Spinal cord (tissue), 10 donors: ENCODE measurements around the gene MEIS3. TPM values are rescaled to one million over a fixed set of nuclear protein-coding genes. Genes with fewer than 3 reads are reported as not detected.
A peak's percentile ranks its signal among the peaks of the same experiment; 100 is the strongest.

Experiments used
- DNase-seq, 6 donors: peaks; one replicate each; pipeline versions ENCODE4 v3.0.0 to v3.0.0-alpha.2; 2013 to 2015; ENCODE audit warnings: low spot score in 6 of 6, low read depth in 4 of 6
- H3K27ac ChIP-seq: one replicate; pipeline ENCODE4 v1.5.1; 2013; ENCODE audit warnings: low read depth, low read length, control low read depth
- H3K27me3 ChIP-seq: one replicate; pipeline ENCODE4 v1.6.1; 2013; ENCODE audit warnings: low read length; ENCODE audit not compliant: control insufficient read depth, insufficient read depth
- H3K36me3 ChIP-seq: one replicate; pipeline ENCODE4 v1.6.1; 2013; ENCODE audit warnings: low read length; ENCODE audit not compliant: control insufficient read depth, insufficient read depth
- H3K4me1 ChIP-seq: one replicate; pipeline ENCODE4 v1.6.1; 2013; ENCODE audit warnings: low read length; ENCODE audit not compliant: control insufficient read depth, insufficient read depth
- H3K4me3 ChIP-seq: one replicate; pipeline ENCODE4 v1.5.1; 2013; ENCODE audit warnings: low read depth, low read length, control low read depth
- H3K9me3 ChIP-seq: one replicate; pipeline ENCODE4 v1.6.1; 2013; ENCODE audit warnings: low read length; ENCODE audit not compliant: control insufficient read depth, insufficient read depth
- WGBS: methylation state at CpG from one replicate; pipeline ENCODE4 v1.1.5; 2013; ENCODE audit warnings: missing lambda C conversion rate; ENCODE audit not compliant: insufficient coverage; 5-methylcytosine and 5-hydroxymethylcytosine counted together
- polyA plus RNA-seq, 2 donors: library from polyadenylated mRNA; unstranded; fragments of 120-200 nt; gene quantifications; one replicate each; pipeline ENCODE4 v1.2.1, GENCODE V29; 2013; ENCODE audit not compliant: insufficient read length in 2 of 2
- total RNA-seq, 2 donors: library from RNA; depleted of rRNA in 1 of 2; stranded (reverse); fragments of 120-200 nt in 1 of 2; fragments of >200 nt in 1 of 2; gene quantifications; one replicate each; pipeline versions ENCODE4 v1.2.3 to v1.2.4, GENCODE V29; 2013 to 2014
- donor health status: healthy.

Gene MEIS3
- total and polyA plus RNA-seq, 4 donors: 35.4 to 117 (median 81.5) TPM

DNA sequence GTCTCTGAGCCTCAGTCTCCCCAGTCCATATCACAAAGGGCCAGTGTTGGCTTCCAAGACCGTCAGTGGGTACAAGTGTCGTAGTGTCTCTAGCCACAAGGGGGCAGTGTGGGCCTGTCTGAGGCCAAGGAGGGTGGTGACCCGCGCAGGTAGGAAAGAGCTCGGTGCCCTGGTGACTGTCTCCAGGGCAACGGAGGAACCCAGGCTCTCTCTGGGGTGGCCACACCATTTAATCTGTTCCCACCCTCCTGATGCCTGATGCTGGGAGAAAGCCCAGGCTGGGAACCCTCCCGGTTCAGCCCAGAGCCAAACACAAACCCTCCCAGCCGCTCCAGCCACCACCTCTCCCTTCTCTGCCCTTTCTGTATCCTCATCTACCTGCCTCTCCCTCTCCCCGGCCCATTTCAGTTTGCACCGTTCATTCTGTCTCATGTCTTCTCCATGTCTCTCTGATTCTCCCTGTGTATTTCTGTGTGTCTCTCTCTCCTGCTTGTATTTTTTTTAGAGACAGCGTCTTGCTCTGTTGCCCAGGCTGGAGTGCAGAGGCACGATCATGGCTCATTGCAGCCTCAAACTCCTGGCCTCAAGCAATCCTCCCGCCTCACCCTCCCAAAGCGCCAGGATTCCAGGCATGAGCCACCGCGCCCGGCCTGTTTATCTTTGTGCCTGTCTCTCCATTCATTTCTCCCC is 17.5 kb upstream of the MEIS3 start:
- H3K9me3 ChIP-seq: no peaks in the 10 kb centered on the region
- no peak overlapping the region for H3K27ac ChIP-seq
- H3K36me3 ChIP-seq: peaks cover 8% of the 10 kb centered on the region
- 32% methylated on average over 16 of the region's 17 CpGs for WGBS
- peak in 5 of 6 donors; percentile 63 to 94 (median 80) for DNase-seq
- H3K4me3 ChIP-seq: no peak overlapping the region
- peaks cover 8% of the 10 kb centered on the region for H3K4me1 ChIP-seq
- H3K27me3 ChIP-seq: peaks cover 2% of the 10 kb centered on the region

DNA sequence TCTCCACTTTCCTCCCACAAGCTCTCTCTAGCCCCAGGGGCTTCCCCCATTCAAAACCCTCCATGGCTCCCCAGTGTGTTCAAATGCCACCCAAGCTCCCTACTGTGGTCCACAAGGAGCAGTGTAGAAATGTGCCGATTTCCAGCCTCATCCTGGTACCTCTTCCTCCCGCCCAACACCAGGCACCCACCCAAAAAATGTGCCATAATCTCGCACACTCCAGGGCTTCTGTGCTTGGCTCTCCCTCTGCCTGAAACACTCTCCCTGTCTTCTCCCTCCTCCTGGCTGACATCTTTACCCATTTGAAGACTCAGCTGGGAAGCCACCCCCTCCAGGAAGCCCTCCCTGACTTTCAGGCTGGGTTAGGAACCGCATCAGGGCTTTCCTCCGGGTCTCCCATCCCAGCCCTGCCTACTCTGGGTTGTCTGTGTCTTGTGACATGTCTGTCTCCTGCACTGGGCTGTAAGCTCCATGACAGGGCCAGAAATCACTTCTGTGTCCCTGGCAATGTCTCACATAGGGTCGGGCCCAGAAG is 16.6 kb upstream of the MEIS3 start:
- Histone ChIP-seq H3K4me3 (no peak overlapping the region), H3K9me3 (no peaks in the 10 kb centered on the region), H3K27me3 (peaks cover 10% of the 10 kb centered on the region), H3K4me1 (peaks cover 8% of the 10 kb centered on the region), H3K27ac (no peak overlapping the region), H3K36me3 (peaks cover 7% of the 10 kb centered on the region)
- DNase-seq: no peak
- 87% methylated on average over 6 of the region's 6 CpGs for WGBS

- peaks cover 5% of the 10 kb centered on the region for H3K36me3 ChIP-seq
Measured at GRCh38 chr19:47435196-47435595, 15.9 kb upstream of the MEIS3 start.

DNA sequence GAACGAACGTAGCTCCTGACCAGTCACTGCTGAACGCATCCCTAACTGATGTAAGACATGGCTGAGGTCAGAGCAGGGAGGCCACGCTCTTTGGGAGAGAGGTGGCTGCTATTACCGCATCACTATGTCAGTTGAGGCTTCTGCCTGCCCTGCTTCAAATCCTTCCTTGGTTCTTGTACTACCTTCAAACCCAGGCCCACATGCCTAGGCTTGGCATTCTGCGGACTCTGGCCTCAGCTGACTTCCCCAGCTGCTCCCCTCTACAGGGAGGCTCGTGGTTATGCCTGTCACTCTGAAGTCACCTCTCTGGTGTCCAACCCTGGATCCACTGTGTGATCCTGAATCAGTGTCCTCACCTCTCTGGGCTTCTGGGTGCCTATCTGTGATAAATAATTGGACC is 14.8 kb upstream of the MEIS3 start:
- 71% methylated on average over 7 of the region's 7 CpGs for WGBS
- Histone ChIP-seq H3K4me1 (peaks cover 23% of the 10 kb centered on the region), H3K27me3 (peaks cover 26% of the 10 kb centered on the region), H3K36me3 (peaks cover 5% of the 10 kb centered on the region), H3K4me3 (no peak overlapping the region), H3K9me3 (no peaks in the 10 kb centered on the region), H3K27ac (no peak overlapping the region)
- DNase-seq: no peak

More at GRCh38 chr19:47435196-47435595, 15.9 kb upstream of the MEIS3 start:
- peaks cover 14% of the 10 kb centered on the region for H3K4me1 ChIP-seq
- no peak overlapping the region for H3K4me3 ChIP-seq
- H3K9me3 ChIP-seq: no peaks in the 10 kb centered on the region
- 57% methylated on average over 12 of the region's 16 CpGs for WGBS
- DNase-seq: no peak
- H3K27ac ChIP-seq: no peak overlapping the region
- peaks cover 18% of the 10 kb centered on the region for H3K27me3 ChIP-seq

- Histone ChIP-seq H3K4me1 (peaks cover 32% of the 10 kb centered on the region), H3K27me3 (peaks cover 27% of the 10 kb centered on the region), H3K36me3 (peaks cover 5% of the 10 kb centered on the region), H3K27ac (no peak overlapping the region), H3K9me3 (no peaks in the 10 kb centered on the region), H3K4me3 (no peak overlapping the region)
- DNase-seq: no peak
- 50% methylated on average over 1 of the region's 1 CpG for WGBS
Measured at GRCh38 chr19:47433121-47433520, 13.8 kb upstream of the MEIS3 start.

GRCh38 chr19:47432499-47432898 is 13.2 kb upstream of the MEIS3 start:
- no peaks in the 10 kb centered on the region for H3K9me3 ChIP-seq
- peaks cover 39% of the 10 kb centered on the region for H3K4me1 ChIP-seq
- H3K27me3 ChIP-seq: peaks cover 27% of the 10 kb centered on the region
- H3K4me3 ChIP-seq: no peak overlapping the region
- H3K36me3 ChIP-seq: peaks cover 5% of the 10 kb centered on the region
- H3K27ac ChIP-seq: no peak overlapping the region
- no peak for DNase-seq

GRCh38 chr19:47432091-47432490 is 12.8 kb upstream of the MEIS3 start:
- no peaks in the 10 kb centered on the region for H3K9me3 ChIP-seq
- no peak overlapping the region for H3K4me3 ChIP-seq
- peaks cover 5% of the 10 kb centered on the region for H3K36me3 ChIP-seq
- WGBS: 77% methylated on average over 18 of the region's 18 CpGs
- no peak for DNase-seq
- H3K4me1 ChIP-seq: peaks cover 42% of the 10 kb centered on the region
- no peak overlapping the region for H3K27ac ChIP-seq
- peaks cover 27% of the 10 kb centered on the region for H3K27me3 ChIP-seq

- Histone ChIP-seq H3K36me3 (peaks cover 5% of the 10 kb centered on the region), H3K4me1 (peaks cover 39% of the 10 kb centered on the region), H3K4me3 (no peak overlapping the region), H3K9me3 (no peaks in the 10 kb centered on the region), H3K27me3 (peaks cover 27% of the 10 kb centered on the region), H3K27ac (no peak overlapping the region)
- peak in 2 of 6 donors; percentile 39 to 66 for DNase-seq
- 8% methylated on average over 69 of the region's 69 CpGs for WGBS
Measured at GRCh38 chr19:47430041-47430802, 10.9 kb upstream of the MEIS3 start.

GRCh38 chr19:47429140-47429793 is 9.9 kb upstream of the MEIS3 start:
- DNase-seq: no peak
- Histone ChIP-seq H3K27ac (no peak overlapping the region), H3K4me3 (no peak overlapping the region), H3K27me3 (peaks cover 27% of the 10 kb centered on the region), H3K36me3 (peaks cover 5% of the 10 kb centered on the region), H3K9me3 (no peaks in the 10 kb centered on the region), H3K4me1 (peaks cover 39% of the 10 kb centered on the region)
- 19% methylated on average over 4 of the region's 20 CpGs for WGBS
